GM19438 (cell line): ENCODE results near the gene NOP9.
"Not testable (repeated sequence)": the region's sequence is repeated elsewhere in the genome, so short reads cannot be mapped to it uniquely, and the experiment has no call there.

Source experiments
- ATAC-seq: cut with Tn5 transposase; IDR thresholded peaks from one replicate; pipeline ENCODE4 v1.9.1; 2021; ENCODE audit warnings: low read depth; ENCODE audit not compliant: unreplicated experiment

The NOP9 gene

GRCh38 chr14:24323341-24323740, 23.7 kb downstream of the NOP9 start:
- ATAC-seq: no peak

DNA sequence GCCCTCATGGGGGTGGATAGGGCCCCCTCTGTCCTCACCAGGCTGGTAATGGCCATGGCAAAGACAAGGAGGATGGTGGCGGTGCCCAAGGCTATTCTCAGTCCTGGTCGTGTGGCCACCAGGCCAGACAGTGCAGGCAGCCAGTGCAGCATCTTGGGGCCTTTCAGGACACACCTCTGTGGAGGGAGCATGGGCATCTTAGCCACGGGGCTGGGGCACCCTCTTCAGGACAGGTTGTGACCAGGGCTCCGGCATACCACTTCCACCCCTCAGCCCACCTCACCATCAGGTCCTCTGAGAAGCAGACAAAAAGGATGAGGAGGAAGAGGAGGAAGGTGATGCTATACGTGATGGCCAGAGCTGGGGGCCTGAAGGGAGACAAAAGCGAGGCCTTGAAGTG, 24.4 kb downstream of the NOP9 start:
- no peak for ATAC-seq

- ATAC-seq: no peak
These were observed 25.4 kb downstream of the NOP9 start for GRCh38 chr14:24325041-24325530.

DNA sequence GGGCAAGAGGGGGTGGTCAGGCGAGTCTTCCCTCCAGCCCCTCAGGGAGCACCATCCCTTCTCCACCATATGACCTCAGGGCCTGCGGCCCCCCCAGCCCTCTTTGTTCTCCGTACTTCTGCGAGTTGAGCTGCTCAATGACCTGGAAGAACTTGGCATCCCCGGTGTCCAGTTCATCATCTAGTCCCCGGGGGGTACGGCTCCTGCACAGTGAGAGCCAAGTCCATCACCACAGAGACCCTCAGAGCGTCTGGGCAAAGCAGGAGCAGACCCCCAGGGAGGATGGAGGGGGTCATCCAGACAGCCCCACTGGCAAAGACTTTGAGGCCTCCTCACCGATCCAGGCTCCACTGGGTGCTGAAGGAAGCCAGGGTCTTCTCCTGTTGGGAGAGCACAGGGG, 26.3 kb downstream of the NOP9 start:
- ATAC-seq: no peak

- ATAC-seq: no peak
These were observed 27.7 kb downstream of the NOP9 start for GRCh38 chr14:24327303-24327702.

GRCh38 chr14:24327914-24328313, 28.3 kb downstream of the NOP9 start:
- ATAC-seq: not testable (repeated sequence)

- ATAC-seq: no peak
These were observed 29.5 kb downstream of the NOP9 start for GRCh38 chr14:24329073-24329663.

- ATAC-seq: no peak
These were observed 30.1 kb downstream of the NOP9 start for GRCh38 chr14:24329736-24330135.

GRCh38 chr14:24330973-24331674, 31.5 kb downstream of the NOP9 start:
- no peak for ATAC-seq

DNA sequence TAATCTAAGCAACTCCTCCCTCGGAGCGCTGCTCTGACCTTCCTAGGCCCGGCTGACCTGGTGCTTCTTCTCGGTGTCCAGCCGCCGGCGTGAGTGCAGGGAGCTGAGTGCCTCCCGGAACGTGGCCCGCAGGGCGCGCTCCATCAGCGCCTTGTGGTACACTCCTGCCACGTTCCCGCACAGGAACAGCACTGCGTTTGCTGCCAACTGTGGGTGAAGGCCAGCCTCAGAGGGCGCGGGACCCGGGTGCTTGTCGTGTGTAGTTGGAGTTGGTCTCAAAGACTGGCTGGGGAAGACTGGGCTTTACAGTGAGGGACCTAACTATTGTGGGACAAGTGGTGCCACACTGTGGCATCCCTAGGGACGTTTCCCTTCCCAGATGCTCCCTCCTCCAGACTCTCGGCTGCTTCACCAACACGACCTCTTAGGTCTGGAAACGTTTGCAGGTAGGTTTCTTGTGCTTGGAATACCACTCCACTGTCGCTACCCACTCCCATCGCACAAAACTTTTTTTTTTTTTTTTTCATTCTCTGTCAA, 32.1 kb downstream of the NOP9 start:
- no peak for ATAC-seq

DNA sequence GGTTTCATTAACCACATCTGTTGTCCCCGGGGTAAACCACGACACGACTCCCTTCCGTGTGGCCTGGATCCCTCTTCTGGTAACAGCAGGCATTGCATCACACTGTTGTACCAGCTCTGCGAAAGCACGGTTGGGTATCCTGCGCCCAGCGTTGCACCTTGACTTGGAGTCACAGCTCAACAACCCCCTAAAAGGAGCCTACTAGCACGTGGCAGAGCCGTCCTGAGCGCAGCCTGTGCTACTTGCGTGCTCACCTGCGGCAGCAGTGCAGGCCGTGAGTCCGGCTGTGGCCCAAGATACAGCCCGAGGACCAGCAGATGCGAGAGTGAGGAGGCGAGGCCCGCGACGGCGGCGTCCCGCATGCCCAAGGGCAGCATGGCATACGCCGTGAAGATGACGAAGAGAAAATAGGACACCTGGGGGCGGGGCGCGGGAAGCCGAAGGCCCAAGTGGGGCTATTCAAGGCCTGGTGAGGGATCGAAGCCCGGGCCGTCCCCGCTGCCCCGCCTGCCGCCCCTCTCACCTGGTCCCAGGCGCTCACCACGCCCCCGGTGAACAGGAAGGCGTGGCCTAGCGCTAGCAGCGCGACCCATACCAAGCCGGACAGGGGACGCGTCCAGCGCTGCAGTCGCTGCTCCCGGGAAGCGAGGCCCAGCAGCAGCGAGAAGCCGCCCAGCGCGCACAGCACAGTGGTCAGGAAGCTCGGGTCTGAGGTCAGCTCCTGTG, 32.8 kb downstream of the NOP9 start:
- peak; percentile 92 for ATAC-seq

GRCh38 chr14:24334431-24335291, 35.0 kb downstream of the NOP9 start, which contains the start of gene ADCY4:
ADCY4 (minus strand) TSS chr14:24335071; CDS start chr14:24334652, 419 bp downstream.
- ATAC-seq: no peak

GRCh38 chr14:24335461-24336171, 36.0 kb downstream of the NOP9 start:
- no peak for ATAC-seq

- ATAC-seq: no peak
These were observed 37.6 kb downstream of the NOP9 start for GRCh38 chr14:24337144-24337823.

- no peak for ATAC-seq
These were observed 38.1 kb downstream of the NOP9 start for GRCh38 chr14:24337824-24338175.

- no peak for ATAC-seq
These were observed 39.2 kb downstream of the NOP9 start for GRCh38 chr14:24338843-24339242.

DNA sequence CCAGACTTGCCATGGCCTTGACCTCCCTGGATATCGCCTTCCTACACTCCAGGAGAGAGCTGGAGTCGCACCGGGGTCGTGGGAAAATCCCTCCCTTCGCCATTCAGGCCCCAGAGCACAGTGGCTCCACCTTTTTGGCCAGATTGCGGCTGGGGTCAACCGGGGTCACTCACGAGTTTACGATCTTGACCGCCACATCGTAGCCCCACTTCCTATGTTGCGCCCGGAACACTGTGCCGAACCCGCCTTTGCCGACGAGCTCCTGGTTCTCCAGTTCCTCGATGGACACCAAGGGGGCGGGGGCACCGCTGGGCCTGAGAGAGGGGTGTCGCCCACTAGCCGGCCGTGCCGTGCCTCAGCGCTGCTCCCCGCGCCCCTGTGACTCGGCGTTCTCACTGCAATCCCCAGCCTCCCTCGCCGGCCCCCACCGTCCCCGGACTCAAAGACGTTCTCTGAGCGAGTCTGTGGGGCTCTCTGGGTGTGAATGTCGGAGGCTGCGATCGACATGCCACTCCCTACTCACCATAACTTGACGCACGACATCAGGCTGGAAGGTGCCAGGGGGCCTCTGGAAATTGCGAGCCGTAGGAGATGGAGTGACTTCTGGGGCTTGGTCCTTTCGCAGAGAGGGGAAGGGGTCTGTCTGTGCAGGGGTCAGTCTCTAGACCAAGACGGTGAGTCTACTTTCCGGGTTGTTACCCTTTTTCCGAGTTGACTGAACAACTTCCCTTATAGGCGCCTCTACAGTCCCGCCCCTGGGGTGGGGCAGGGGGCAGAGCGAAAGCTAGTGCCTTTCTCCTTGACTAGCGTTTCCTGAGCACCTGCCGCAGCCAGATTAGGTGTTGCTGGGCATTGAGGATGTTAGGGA, 39.9 kb downstream of the NOP9 start, which contains the start of gene RIPK3:
RIPK3 (minus strand) TSS at position 708 of the 868 bp plus-strand sequence; CDS start at position 543, 165 bp downstream.
- peak; percentile 96 for ATAC-seq

GRCh38 chr14:24340606-24341005, 41.0 kb downstream of the NOP9 start:
- ATAC-seq: no peak
